HG03064 (cell line): ENCODE measurements around the gene TPRG1L.

Experiments used
- ATAC-seq: cut with Tn5 transposase; IDR thresholded peaks from one replicate; pipeline ENCODE4 v1.9.1; 2021; ENCODE audit warnings: low read depth; ENCODE audit not compliant: unreplicated experiment

TPRG1L gene

DNA sequence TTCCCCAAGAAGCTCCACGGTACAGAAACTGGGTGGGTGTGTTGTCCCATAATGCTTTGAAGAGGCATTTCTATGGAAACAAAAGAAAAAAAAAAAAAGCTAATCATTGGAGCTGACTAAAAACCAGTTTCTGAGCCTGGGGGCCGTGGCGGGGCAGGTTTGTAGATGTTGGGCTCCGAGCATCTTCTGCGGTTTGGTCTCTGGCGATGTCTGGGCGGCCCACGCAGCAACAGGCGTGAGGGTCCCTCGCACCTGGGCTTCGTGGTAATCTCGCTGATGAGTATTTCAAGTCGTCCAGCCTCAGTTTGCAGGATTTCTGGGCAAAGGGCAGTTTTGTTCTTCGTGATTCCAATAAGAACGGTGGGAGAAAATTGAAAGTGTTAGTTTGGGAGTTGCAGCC, 34.3 kb downstream of the TPRG1L start:
- no peak for ATAC-seq

DNA sequence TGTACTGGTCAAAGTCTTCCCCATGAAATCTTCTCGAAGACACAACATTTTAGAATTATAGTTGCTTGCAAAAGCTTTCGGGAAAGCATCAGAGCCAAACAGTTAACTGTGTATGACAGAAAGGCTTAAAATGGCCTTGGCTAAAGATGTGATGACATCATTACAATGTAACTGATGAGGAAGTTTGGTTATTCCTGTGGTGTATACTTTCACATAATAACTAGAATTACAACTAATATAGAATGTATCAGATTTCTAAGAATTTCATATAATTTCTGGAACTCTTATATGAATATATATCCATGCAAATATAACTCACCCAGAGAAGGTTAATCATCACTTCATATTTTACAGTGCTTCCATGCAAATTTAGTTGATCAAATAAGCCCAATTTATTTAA, 35.9 kb downstream of the TPRG1L start:
- no peak for ATAC-seq

DNA sequence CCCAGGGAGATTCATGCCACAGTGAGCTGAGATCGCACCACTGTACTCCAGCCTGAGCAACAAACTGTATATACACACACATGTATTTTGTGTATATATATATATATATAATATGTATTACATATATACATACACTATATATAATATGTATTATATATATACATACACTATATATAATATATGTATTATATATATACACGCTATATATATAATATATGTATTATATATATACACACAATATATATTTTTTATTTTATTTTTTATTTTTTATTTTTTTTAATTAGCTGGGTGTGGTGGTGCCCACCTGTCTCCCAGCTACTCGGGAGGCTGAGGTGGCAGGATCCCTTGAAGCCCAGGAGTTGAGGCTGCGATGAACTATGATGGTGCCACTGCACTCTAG, 36.8 kb downstream of the TPRG1L start:
- ATAC-seq = no peak

DNA sequence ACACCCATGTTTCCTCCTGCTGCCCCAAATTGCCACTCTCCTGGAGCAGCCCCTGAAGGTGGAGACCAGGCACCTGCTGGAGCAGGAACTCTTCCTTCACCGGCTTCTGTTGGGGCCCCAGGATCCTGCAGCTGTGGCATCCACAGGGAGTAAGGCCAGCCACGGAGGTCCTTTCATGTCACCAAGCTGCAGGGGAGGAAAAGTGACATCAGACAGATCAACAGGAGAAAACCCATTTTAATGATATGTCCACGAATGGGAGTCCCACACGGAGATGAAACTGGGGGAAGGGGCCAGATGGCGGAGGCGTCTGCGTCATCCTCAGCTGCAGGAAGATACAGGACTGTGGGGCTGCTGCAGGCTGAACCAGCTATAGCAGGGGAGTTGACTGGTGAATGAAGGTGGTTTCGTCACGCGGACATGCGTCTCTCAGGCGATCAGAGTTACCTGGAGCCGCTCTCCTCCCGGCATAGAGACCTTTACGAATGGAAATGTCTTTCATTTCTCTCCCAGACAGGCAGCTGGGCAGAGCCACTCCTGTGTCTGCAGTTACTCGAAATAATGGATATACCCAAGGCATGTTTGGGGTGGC, 37.4 kb downstream of the TPRG1L start:
- no peak for ATAC-seq

DNA sequence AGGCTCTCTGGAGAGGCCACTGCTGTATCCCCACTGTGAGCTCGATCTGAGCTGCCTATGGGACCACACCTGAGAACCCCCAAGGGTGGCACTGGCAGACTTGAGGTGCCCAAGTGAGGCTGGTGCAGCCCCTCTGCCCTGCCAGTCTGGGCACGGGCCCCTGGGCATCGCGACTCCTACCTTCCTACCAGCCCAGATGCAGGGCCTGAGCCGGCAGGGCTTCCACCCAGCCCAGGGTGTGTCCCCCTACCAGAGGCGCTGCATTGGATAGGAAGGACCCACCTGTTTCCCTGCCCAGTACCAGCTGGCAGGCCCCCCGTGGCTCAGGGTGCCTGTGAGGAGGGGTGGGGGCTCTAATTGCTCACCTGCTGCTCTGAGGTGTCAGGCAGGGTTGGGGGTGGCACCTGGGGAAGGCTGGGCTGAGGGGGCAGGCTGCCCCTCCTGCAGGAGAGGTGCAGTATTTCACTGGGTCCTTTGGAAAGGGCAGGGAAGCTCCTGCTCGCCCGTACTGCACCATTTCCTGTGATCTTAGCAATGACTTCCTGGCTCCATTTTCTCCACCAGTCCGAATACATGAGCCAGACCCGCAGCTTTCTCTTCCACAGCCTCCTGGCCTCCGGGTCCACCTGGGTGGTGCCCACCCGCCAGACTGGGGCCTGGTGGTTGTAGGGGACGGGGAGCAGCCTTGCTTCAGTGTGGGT, 39.3 kb downstream of the TPRG1L start:
- ATAC-seq = no peak

DNA sequence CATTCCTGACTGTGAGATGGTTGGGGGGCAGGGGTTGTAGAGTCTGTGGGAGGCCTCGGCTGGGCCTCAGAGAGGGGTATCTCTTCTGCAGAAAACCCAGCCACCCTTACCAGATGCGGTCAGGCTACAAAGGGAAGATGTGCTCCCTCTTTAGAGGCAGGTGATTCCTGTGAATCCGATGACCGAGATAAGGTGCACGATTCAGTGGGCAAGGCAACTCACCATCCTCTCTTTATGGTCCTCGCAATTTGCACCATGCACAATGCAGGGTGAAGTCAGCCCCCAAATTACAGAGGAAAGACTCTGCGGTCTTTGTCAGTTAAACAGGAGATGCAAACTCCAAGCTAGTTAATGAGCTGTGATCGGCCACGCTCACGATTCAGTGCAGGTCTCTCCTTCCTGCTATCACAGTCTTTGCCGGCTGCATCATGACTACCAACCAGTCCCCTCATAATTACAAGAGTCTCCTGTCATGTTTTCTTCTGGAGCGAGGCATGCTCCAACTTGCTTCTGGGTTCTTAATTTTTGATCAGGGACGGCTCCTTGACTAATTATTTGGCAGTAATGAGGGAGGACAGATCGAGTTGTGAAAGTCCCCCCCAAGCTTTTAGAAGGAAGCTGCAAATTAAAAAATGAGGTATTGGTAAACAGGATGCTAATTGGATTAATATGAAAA, 40.0 kb downstream of the TPRG1L start:
- ATAC-seq = no peak

DNA sequence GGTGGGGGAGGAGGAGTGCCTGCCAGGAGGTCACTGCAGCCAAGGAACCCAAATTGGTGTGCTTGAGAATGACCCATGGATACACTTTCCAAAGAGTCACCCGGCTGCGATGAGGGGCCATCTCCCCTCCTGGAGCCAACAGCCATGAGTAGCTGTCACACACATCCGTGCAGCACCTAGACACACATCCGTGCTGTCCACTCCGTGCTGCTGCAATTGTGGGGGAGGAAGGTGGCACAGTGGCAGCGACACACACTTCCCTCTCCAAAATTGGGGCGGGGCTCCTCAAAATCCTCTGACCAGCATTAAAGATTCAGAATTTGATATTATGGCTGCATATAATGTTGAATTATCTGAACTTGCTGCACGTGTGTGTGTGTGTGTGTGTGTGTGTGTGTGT, 43.3 kb downstream of the TPRG1L start:
- no peak for ATAC-seq

DNA sequence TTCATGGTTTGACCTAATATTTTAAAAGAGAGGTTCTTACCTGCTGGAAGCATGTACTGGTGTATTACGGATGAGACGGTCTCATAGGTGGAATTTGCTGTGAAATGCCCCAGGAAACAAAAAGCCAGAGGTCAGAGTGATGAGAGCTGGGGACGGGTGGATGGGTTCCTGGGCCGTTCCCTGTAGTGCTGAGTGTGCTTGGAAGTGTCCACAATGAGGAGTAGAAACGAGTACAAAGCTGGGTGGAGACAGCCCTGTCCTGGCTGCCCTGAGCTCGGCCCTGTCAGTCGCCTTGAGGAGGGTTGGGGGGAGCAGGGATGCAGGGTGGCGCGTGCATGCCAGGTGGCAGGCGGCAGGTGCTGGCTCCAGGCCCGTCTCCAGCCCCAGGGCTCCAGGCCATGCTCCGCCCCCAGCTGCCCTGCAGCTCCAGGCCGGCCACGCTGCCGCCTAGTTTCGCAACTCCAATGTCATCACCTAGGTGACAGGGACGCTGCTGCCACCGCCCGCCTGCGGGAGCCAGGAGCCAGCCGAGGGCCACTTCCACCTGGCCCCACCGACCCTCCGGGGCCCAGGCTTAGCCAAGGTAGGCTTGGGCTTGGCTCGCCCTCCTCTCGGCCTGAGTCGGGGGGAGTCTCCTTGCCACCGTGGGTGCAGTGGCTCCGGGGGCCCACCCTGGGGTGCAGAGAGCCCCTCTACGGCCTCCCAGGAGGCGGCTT, 43.9 kb downstream of the TPRG1L start:
- ATAC-seq = no peak

DNA sequence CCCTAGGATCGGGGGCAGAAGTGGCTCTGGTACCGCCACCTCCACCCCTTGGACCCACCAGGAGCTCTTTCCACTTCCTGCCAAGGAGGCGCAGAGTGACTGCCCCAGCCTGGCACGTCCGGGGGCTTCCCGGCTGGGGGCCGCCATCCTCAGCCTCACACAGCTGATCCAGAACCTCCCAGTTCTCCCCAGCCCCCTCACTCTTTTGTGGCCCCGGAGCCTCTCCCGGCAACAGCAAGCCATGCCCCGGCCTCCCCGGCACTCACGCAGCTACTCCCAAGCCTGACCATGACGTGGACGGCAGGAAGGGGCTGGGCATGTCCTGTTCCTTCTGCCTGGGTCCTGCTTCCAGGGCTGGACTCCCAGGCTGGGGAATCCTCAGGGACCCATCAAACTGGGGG, 44.6 kb downstream of the TPRG1L start:
- no peak for ATAC-seq

DNA sequence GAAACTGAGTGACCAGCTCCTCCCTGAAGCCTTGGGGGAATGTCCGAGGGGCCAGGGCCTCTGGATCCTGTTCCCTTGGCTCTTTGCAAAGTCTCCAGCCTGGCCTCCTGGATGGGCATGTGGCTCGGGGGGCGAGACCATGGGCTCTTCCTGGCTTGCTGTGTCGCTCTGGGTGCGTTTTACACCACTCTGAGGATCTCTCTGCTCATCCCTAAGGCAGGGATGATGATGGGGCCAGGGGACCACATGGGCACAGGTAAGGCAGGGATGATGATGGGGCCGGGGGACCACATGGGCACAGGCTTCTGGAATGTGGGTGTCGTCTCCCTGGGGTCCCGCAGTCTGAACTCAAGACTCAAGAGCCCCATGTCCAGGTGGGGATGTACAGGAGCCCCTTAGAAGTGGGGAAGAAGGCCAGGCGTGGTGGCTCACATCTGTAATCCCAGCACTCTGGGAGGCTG, 45.2 kb downstream of the TPRG1L start:
- ATAC-seq = no peak

DNA sequence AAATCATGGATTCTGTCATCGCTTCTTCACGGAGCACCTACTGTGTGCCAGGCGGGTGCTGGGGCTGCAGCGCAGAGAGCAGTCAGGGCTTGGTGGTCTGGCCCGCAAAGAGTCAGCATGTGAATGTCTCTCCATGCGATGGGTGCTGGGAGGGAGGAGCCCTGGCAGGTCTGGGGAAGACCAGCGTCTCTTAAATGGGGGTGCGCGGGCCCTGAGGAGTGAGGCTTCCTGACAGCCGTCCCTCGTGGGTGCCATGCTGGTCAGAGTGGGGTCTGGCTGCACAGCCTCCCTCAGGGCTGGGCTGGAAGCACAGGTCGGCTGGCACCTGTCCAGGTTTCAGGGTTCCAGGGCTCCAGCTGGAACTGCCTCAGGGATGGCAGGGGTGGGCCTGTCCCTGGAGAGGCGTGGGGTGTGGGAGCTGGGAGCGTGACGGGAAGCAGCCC, 46.0 kb downstream of the TPRG1L start:
- no peak for ATAC-seq

DNA sequence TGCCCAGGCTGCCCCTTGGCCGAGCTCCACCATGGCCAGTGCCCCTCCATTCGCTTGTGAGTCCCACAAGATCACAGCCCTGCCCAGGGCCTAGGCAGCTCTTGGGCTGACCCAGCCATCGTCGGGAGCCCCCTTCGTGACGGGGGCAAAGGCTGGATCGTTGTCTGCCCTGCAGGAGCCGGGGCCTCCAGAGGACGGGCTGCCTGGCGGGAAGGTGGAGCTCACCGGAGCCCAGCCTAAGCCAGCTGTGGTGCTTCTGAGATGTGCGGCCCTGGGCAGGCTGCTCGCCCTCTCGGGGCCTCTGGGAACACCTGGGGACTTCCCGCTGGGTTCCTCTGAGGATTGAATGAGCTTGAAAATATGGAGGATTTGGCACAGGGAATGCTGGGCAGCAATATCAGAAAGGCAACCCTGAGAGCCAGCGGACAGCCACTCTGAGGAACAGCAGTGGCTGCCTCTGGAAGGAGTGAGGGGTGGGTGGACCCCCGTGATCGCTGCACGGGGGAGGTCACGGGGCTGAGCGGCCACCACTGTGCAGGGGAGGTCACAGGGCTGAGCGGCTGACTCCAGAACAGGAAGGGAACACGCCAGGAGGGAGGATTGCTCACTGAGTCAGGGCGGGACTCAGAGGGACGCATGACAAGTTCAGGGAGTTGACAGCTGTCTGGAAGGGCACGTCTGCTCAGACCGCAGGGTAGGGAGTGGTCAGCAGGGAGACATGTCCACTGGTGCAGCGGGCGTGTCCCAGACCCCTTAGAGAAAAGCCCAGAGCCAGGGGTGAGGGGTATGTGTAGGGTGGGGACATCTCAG, 46.8 kb downstream of the TPRG1L start:
- no peak for ATAC-seq

DNA sequence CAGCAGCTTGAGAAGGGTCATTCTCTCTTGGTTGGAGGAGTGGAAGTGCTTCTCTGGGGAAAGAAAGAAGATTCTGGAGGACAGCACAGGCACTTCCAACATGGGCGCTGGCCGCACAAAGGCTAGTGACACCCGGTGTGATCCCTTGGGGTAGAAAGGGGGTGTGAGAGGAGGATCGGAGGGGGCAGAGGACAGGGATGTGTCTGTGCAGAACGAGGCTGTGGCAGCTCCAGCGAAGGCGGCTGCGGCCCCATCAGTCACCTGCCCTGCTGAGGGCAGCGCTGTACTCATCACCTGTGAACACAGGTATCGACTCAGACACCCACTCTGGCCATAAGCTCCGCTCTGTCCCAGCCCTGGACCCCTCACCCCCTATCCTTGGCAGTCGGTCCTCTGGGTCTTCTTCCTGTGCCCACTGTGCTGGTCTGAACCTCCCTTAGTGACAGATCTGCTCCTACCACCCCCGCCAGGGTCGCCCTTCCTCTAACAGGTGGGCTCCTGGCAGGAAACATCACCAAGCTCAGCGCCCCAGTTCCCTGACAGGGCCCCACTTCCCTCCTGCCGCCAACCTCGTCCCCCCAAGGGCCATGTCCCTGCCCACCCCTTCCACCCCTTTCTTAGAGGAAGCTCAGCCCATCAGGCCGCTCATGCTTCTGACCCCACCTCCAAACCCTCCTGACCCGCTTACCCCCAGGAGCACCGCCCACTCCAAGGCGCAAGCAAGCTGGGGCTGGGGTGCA, 47.6 kb downstream of the TPRG1L start:
- no peak for ATAC-seq

DNA sequence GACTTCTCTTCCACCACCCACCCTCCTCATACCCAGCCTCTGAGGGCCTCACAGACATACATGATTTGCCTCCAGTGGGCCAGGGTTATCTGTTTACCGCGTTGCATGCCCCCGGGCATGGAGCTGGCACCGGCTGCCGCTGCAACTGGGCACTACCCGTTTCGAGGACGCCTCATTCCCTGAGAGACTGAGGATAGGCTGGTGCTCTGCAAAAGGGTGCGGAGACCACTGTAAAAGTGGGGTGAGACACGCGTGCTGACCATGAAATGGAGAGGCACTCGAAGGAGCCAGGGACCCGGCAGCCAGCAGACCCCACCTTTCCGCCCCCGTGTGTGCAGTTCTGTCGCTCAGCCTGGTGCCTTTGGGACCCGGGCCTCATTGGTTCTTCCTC, 48.2 kb downstream of the TPRG1L start:
- no peak for ATAC-seq

DNA sequence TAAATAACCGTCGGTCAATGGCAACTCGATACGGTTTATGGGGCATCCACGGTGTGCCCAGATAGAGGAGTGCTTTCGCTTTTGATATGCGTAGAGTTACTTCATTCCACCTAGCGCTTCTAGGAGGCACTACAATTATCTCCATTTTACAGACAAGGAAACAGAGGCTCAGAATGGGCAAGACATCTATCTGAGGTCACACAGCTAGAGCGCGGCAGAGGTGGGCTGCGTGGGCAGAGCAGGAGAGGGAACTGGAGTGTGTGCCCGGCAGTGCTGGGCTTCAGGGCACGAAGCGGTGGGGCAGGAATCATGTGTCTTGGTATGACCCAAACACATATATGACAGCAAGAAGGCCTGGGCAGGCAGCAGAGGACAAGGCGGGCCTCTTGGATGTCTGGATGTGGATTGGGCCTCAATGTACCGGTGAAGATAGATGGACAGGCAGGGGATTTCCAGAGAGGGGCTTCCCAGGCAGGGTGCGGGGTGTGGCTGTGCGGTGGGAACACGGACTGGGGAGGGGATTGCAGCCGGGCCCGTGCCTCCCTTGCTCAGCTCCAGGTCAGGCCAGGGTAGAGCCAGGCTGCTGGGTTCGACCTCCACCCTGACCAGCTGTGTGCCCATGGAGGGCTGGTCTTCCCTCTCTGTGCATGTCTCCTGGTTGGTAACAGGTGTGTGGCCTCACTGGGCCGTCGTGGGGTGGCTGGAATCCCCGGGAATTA, 48.7 kb downstream of the TPRG1L start:
- no peak for ATAC-seq

DNA sequence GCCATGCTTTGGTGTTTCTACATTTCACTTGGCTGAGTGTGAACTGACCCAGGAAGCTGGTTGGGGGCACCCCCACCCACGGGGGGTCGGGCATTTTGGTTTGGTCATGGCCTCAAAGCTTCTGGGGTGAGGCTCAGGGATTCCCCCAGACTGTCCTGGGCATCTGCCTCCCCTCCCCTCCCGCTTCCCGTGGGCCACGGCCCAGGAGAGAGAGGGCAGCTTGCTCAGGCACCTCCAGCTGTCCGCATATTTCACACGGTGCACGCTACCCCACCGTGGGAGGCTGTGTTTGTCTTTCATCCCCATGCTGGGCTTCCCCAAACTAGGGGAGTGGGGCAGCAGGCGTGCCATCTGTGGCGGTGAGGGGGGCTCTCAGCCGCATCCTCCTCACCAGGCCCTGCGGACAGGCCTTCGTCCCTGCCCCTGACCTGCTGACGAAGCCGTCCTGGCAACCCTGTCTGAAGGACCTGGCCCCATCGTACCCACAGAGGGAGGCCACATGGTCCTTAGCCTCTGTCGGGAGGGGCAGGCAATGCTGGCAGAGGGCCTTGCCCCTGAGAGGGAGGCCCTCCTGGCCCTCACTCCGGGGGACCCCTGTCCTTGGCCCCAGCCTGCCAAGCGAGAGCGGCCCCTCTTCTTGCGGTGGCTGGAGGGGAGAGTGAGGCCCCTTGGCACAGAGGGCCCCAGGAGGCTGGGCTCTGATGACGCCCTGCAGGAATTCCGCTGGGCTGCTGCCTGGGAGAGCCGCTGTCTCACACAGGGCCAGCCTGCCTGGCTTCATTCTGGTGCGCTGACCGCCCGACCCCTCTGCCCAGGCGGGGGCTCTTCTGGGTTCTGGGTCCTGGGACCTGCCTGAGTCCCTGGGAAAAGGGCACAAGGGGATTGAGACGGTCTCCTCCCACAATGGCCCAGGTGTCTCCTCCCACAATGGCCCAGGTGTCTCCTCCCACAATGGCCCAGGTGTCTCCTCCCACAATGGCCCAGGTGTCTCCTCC, 49.6 kb downstream of the TPRG1L start:
- no peak for ATAC-seq

DNA sequence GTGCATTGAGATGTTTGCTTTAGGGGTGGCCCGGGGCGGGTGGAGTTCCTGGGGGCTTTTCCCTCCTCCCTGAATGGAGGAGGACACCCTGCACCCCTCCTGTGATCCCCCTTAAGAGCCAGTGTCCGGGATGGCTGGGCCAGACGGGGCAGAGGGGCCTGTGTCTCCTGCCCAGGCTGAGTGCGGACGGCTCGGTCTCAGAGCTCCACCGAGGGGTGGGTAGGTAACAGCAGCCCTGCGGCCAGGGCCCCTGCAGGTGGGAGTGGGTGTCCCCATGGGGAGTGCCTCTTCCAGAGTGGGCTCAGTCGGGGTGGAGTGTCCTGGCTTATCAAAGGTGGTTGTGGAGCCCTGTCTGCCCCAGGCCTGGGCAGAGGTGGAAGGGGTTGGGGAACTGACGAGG, 50.6 kb downstream of the TPRG1L start:
- ATAC-seq = no peak
